Mucosa of rectum (tissue), 2 donors: Measurements from ENCODE around the gene AP5Z1.

Experiments
- H3K27ac ChIP-seq, 2 donors: one replicate each; pipeline ENCODE4 v1.7.0; 2013; ENCODE audit warnings: inconsistent platforms in 2 of 2, low read depth in 2 of 2, low read length in 2 of 2
- H3K27me3 ChIP-seq, 2 donors: one replicate each; pipeline ENCODE4 v1.7.0; 2013; ENCODE audit warnings: low read length in 2 of 2; ENCODE audit not compliant: control insufficient read depth in 2 of 2, insufficient read depth in 2 of 2
- H3K36me3 ChIP-seq, 2 donors: one replicate each; pipeline ENCODE4 v1.7.0; 2013; ENCODE audit warnings: low read length in 2 of 2; ENCODE audit not compliant: control insufficient read depth in 2 of 2, insufficient read depth in 2 of 2
- H3K4me1 ChIP-seq, 2 donors: one replicate each; pipeline ENCODE4 v1.7.0; 2013; ENCODE audit warnings: low read length in 2 of 2, mild to moderate bottlenecking in 1 of 2; ENCODE audit not compliant: control insufficient read depth in 2 of 2, insufficient read depth in 2 of 2
- H3K4me3 ChIP-seq, 2 donors: one replicate each; pipeline ENCODE4 v1.7.0; 2013; ENCODE audit warnings: low read length in 2 of 2
- H3K9ac ChIP-seq, 2 donors: one replicate each; pipeline ENCODE4 v1.7.0; 2013; ENCODE audit warnings: low read length in 2 of 2, low read depth in 1 of 2, mild to moderate bottlenecking in 1 of 2
- H3K9me3 ChIP-seq, 2 donors: one replicate each; pipeline ENCODE4 v1.7.0; 2013; ENCODE audit warnings: low read length in 2 of 2; ENCODE audit not compliant: control insufficient read depth in 2 of 2
- donor health status: healthy.
- donor health status: Normal muscosa, but diverticular disease.

The AP5Z1 gene

GRCh38 chr7:4809666-4810065 is 34.2 kb downstream of the AP5Z1 start:
- H3K9me3 ChIP-seq = peaks cover 0 to 3% of the 10 kb centered on the region in 2 donors
- H3K27me3 ChIP-seq = no peaks in the 10 kb centered on the region
- H3K27ac ChIP-seq = no peak overlapping the region
- no peak overlapping the region for H3K9ac ChIP-seq
- H3K36me3 ChIP-seq = no peaks in the 10 kb centered on the region
- H3K4me3 ChIP-seq = no peak overlapping the region
- no peaks in the 10 kb centered on the region for H3K4me1 ChIP-seq

GRCh38 chr7:4814433-4814832 is 39.0 kb downstream of the AP5Z1 start:
- Histone ChIP-seq H3K9me3 (peaks cover 0 to 3% of the 10 kb centered on the region in 2 donors), H3K36me3 (no peaks in the 10 kb centered on the region), H3K4me1 (no peaks in the 10 kb centered on the region), H3K27ac (no peak overlapping the region), H3K9ac (no peak overlapping the region), H3K4me3 (no peak overlapping the region), H3K27me3 (no peaks in the 10 kb centered on the region)

DNA sequence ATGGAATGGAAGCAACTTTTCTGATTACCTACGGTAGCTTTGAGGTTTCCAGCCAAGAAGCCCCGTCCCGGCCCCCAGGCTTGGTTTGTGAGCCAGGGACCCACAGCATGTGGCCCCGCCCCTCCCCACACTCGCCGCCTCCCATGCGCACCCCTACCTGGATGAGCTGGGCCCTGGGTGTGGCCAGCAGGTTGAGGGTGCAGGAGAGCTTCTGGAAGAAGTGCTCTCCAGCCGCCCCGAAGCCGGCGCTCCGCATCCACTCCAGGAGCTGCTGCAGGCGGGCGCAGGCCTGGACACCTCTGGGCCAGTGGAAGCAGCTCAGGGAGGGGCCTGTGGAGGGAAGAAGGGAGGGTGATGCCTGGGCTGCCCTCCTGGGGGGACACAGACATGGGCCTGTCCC is 39.7 kb downstream of the AP5Z1 start:
- no peaks in the 10 kb centered on the region for H3K4me1 ChIP-seq
- no peak overlapping the region for H3K27ac ChIP-seq
- H3K9me3 ChIP-seq = peaks cover 0 to 3% of the 10 kb centered on the region in 2 donors
- no peak overlapping the region for H3K4me3 ChIP-seq
- no peaks in the 10 kb centered on the region for H3K36me3 ChIP-seq
- no peak overlapping the region for H3K9ac ChIP-seq
- H3K27me3 ChIP-seq = no peaks in the 10 kb centered on the region

DNA sequence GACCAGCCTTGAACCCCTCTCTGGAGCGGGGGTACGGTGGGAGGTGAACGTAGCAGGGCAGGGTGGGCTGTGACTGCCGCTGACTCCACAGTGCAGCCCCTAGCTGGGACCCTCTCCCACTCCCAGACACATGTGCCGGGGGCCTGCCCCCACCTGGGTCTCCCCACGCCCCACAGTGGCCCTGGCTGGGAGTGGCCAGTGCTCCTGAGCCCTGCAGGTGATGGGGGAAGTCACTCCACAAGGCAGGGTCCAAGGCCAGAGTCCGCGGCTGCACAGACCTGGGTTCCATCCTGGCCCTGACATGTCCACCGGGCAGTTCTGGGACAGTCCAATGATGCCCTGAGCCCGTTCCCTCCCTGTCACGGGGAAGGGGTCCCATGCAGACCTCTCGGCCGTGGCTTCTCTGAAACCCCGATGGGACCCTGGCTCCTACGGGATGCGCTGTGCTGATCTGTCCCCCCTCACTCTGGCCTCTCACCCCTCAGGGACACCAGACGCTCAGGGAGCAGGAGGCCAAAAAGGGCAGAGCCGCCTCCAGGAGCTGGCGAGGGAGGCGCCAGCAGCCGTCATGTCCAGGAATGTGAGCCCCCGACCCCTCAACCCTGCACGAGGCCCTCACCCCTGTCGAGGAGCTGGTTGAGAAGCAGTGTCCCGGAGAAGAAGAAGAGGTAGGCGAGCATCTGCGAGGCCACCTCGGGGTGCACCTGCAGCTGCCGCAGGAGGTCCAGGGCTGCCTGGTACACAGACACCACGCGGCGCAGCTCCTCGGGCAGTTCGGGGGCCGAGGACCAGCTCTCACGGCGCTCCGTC is 40.4 kb downstream of the AP5Z1 start:
- H3K27ac ChIP-seq = no peak overlapping the region
- no peaks in the 10 kb centered on the region for H3K27me3 ChIP-seq
- peaks cover 0 to 3% of the 10 kb centered on the region in 2 donors for H3K9me3 ChIP-seq
- H3K36me3 ChIP-seq = no peaks in the 10 kb centered on the region
- no peak overlapping the region for H3K4me3 ChIP-seq
- H3K9ac ChIP-seq = no peak overlapping the region
- H3K4me1 ChIP-seq = no peaks in the 10 kb centered on the region

GRCh38 chr7:4816419-4817080 is 41.1 kb downstream of the AP5Z1 start:
- no peaks in the 10 kb centered on the region for H3K4me1 ChIP-seq
- H3K4me3 ChIP-seq = no peak overlapping the region
- no peaks in the 10 kb centered on the region for H3K27me3 ChIP-seq
- peaks cover 0 to 3% of the 10 kb centered on the region in 2 donors for H3K9me3 ChIP-seq
- no peak overlapping the region for H3K9ac ChIP-seq
- no peak overlapping the region for H3K27ac ChIP-seq
- no peaks in the 10 kb centered on the region for H3K36me3 ChIP-seq

DNA sequence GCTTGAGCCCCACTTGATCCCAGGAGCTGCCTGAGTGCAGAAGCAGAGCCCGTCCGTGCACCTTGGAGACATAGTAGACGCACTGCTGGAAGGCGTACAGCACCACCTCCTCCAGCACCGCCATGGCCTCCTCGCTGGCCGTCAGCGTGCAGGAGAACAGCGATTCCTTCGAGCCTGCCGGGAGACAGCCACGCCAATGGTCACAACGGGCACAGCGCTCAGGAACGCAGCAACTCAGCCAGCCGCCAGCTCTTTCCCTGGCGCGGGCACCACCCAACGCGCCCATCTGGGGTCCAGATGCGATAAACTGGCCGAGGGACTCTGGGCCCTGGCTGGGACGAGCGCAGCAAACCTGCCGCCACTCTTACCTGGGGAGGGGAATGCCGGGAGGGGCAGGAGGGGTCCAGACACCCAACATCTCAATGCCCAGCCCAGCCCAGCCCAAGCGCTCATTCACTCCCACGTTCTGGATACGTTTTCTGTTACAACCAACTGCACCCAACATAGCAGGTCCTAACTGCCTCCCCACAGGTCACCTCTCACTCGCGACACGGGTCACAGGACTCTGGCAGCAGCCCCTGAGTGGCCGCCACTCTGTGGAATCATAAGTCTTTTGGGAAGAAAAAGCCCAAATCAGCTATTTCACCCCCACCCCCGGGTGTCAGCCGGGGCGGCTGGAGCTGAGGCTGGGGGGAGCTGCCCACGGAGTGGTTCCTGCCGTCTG is 41.9 kb downstream of the AP5Z1 start:
- peaks cover 0 to 3% of the 10 kb centered on the region in 2 donors for H3K9me3 ChIP-seq
- no peaks in the 10 kb centered on the region for H3K27me3 ChIP-seq
- no peak overlapping the region for H3K4me3 ChIP-seq
- no peaks in the 10 kb centered on the region for H3K4me1 ChIP-seq
- no peak overlapping the region for H3K27ac ChIP-seq
- no peaks in the 10 kb centered on the region for H3K36me3 ChIP-seq
- no peak overlapping the region for H3K9ac ChIP-seq

- Histone ChIP-seq H3K27ac (no peak overlapping the region), H3K27me3 (no peaks in the 10 kb centered on the region), H3K36me3 (no peaks in the 10 kb centered on the region), H3K9ac (no peak overlapping the region), H3K9me3 (peaks cover 0 to 3% of the 10 kb centered on the region in 2 donors), H3K4me1 (no peaks in the 10 kb centered on the region), H3K4me3 (no peak overlapping the region)
Observed at GRCh38 chr7:4818000-4818794, 42.8 kb downstream of the AP5Z1 start.

DNA sequence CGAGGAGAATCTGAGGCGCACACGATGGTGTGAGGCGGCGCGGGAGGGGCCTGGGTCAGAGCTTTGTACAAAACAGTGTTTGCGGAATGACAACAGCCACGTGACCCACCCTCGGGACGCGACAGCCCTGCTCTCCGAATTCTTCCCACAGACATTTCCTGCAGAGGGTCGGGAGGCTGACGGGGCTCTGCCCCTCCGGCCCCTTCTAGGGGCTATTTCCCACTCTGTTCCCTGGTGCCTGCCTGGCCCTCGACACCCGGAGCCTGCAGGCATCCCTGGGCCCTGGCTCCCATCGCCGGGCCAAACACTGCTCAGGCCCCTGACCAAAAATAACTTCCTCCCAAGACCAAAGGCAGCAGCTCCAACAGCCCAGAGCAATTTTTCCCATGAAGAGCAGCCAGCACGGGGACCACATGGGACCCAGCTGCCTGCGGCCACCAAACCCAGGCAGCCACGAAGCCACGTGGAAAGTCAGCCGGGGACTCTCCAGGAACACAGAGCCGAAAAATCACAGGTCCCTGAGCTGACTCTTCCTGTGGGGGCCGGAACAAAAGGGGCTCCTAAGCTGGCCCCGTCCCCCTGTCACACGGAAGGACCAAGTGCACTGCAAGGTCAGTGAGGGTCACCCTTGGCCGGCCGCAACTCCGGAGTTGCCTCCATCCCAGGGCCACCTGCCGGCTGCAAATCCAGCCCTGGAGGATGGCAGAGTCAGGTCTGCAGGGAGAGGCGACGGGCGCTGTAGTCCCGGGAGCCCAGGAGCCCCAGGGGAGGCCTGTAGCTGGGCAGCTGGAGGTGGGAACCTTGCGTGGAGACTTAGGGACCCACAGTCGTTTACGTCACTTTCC is 44.4 kb downstream of the AP5Z1 start:
- no peaks in the 10 kb centered on the region for H3K9me3 ChIP-seq
- no peaks in the 10 kb centered on the region for H3K27me3 ChIP-seq
- no peak overlapping the region for H3K9ac ChIP-seq
- no peak overlapping the region for H3K27ac ChIP-seq
- H3K4me3 ChIP-seq = no peak overlapping the region
- no peaks in the 10 kb centered on the region for H3K36me3 ChIP-seq
- no peaks in the 10 kb centered on the region for H3K4me1 ChIP-seq

GRCh38 chr7:4820405-4820966 is 45.1 kb downstream of the AP5Z1 start:
- no peaks in the 10 kb centered on the region for H3K9me3 ChIP-seq
- H3K4me3 ChIP-seq = no peak overlapping the region
- H3K27me3 ChIP-seq = no peaks in the 10 kb centered on the region
- no peaks in the 10 kb centered on the region for H3K4me1 ChIP-seq
- no peak overlapping the region for H3K27ac ChIP-seq
- no peak overlapping the region for H3K9ac ChIP-seq
- H3K36me3 ChIP-seq = no peaks in the 10 kb centered on the region
